Ovary (tissue), 9 donors: ENCODE results near the gene ATF1. TPM values are rescaled to one million over a fixed set of nuclear protein-coding genes. Genes with fewer than 3 reads are reported as not detected.

Source experiments
- DNase-seq, 5 donors: peaks; one replicate each; pipeline ENCODE4 v3.0.0-alpha.2; 2019 to 2020
- H3K27ac ChIP-seq, 2 donors: fragments of 200-600 bp; one replicate each; pipeline versions ENCODE4 v1.5.1 to v1.8.0; 2019 to 2022
- H3K27me3 ChIP-seq: fragments of 200-600 bp; one replicate; pipeline ENCODE4 v1.8.0; 2022
- H3K36me3 ChIP-seq: fragments of 200-600 bp; sonication (generic); one replicate; pipeline ENCODE4 v1.5.1; 2019
- H3K4me1 ChIP-seq: one replicate; pipeline ENCODE4 v1.8.1; 2013; ENCODE audit warnings: mild to moderate bottlenecking, moderate library complexity; ENCODE audit not compliant: insufficient read depth
- H3K4me3 ChIP-seq: fragments of 200-600 bp; sonication (generic); one replicate; pipeline ENCODE4 v1.5.1; 2017
- H3K9me3 ChIP-seq, 2 donors: fragments of 200-600 bp in 1 of 2; sonication (generic) in 1 of 2; one replicate each; pipeline versions ENCODE4 v1.5.1 to v1.8.1; 2013 to 2019; ENCODE audit warnings: mild to moderate bottlenecking in 1 of 2, moderate library complexity in 1 of 2
- EP300 ChIP-seq: sonication (generic); formaldehyde crosslinking; IDR thresholded peaks from one replicate; pipeline ENCODE4 v1.6.1; 2017; ENCODE audit warnings: antibody characterized with exemption
- POLR2A ChIP-seq: fragments of 450-650 bp; IDR thresholded peaks from one replicate; pipeline ENCODE4 v1.6.1; 2017; ENCODE audit warnings: antibody characterized with exemption, mild to moderate bottlenecking, moderate library complexity
- WGBS, 3 donors: extraction: QIAGEN DNeasy Blood & Tissue Kit in 1 of 3; methylation state at CpG; one replicate each; pipeline versions ENCODE4 v1.1.5 to v1.1.7; 2013 to 2017; 5-methylcytosine and 5-hydroxymethylcytosine counted together
- intact Hi-C, 4 donors: fragments of 100-400 bp; cut with DNase I; formaldehyde crosslinking; loops; one replicate each; pipeline versions ENCODE4 v1.11.0 to v1.15.1; 2022 to 2023
- polyA plus RNA-seq, 2 donors: library from polyadenylated mRNA; stranded (reverse); fragments of 200-250 nt in 1 of 2; fragments of 350-450 nt in 1 of 2; fragmentation: Illumina TruSeq in 1 of 2; extraction: RNeasy Lipid Tissue Mini Kit (QIAGEN cat#74804) in 1 of 2; gene quantifications; one replicate each; pipeline ENCODE4 v1.2.3, GENCODE V29; 2013 to 2014
- total RNA-seq, 7 donors: library from RNA; depleted of rRNA in 2 of 7; stranded (reverse); fragments of >200 nt in 2 of 7; fragmentation: NEBNext Ultra II Directional in 3 of 7; extraction: Animal tissue kit (Norgen Biotek cat#: 25700) in 3 of 7; gene quantifications; one replicate each; pipeline versions ENCODE4 v1.1.0 to v1.2.4, GENCODE V29; 2016 to 2023
- TF ChIP-seq, protein P1 (sequence below), 3 donors: fragments of 450-650 bp in 2 of 3; fragments of 200-600 bp in 1 of 3; IDR thresholded peaks; one replicate each; pipeline versions ENCODE4 v1.5.1 to v1.8.0; 2016 to 2022; ENCODE audit warnings: antibody characterized with exemption in 3 of 3, mild to moderate bottlenecking in 1 of 3
- donor health status: DM: no; HTN: no; CAD: no; lungs with moderate emphysema.
- donor health status: DM: no; HTN: no; CAD: no.
- donor health status: Bipolar disorder and iron deficiency.
- donor health status: DM: yes; HTN: yes; CAD: no.
- donor health status: DM: no; HTN: no; CAD: no.
- donor health status: DM: yes; HTN: yes; CAD: no.

The ATF1 gene
- total and polyA plus RNA-seq, 9 donors: 17.9 to 55.6 (median 41.3) TPM

DNA sequence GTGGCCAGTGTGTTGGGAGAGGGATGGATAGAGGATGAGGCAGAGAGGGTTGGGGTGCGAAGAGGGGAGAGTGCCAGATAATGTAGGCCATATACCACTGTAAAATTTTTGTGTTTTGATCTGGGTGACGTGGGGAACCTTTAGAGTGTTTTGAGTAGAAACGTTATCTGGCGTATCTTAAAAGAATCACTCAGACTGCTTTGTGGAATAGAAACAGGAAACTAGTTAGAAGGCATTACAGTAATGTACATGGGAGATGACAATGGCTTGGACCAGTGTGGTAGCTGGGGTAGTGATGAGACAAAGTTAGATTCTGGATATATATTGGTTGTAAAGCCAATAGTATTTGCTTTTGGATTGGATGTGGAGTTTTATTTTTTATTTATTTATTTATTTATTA lies 20.6 kb downstream of the ATF1 start:
- Histone ChIP-seq H3K4me1 (no peaks in the 10 kb centered on the region), H3K27me3 (no peaks in the 10 kb centered on the region), H3K36me3 (no peaks in the 10 kb centered on the region), H3K4me3 (no peak overlapping the region), H3K9me3 (peaks cover 0 to 4% of the 10 kb centered on the region in 2 donors), H3K27ac (no peak overlapping the region)
- DNase-seq: no peak
- no peak for TF ChIP-seq POLR2A
- TF ChIP-seq, protein P1, sequence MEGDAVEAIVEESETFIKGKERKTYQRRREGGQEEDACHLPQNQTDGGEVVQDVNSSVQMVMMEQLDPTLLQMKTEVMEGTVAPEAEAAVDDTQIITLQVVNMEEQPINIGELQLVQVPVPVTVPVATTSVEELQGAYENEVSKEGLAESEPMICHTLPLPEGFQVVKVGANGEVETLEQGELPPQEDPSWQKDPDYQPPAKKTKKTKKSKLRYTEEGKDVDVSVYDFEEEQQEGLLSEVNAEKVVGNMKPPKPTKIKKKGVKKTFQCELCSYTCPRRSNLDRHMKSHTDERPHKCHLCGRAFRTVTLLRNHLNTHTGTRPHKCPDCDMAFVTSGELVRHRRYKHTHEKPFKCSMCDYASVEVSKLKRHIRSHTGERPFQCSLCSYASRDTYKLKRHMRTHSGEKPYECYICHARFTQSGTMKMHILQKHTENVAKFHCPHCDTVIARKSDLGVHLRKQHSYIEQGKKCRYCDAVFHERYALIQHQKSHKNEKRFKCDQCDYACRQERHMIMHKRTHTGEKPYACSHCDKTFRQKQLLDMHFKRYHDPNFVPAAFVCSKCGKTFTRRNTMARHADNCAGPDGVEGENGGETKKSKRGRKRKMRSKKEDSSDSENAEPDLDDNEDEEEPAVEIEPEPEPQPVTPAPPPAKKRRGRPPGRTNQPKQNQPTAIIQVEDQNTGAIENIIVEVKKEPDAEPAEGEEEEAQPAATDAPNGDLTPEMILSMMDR (IDR thresholded peaks at IDR 0.05): no peak
- TF ChIP-seq EP300: no peak
- 94 to 95% (median 94%) methylated on average over 4 of the region's 4 CpGs for WGBS, 3 donors
- intact Hi-C loops: no loop called here

DNA sequence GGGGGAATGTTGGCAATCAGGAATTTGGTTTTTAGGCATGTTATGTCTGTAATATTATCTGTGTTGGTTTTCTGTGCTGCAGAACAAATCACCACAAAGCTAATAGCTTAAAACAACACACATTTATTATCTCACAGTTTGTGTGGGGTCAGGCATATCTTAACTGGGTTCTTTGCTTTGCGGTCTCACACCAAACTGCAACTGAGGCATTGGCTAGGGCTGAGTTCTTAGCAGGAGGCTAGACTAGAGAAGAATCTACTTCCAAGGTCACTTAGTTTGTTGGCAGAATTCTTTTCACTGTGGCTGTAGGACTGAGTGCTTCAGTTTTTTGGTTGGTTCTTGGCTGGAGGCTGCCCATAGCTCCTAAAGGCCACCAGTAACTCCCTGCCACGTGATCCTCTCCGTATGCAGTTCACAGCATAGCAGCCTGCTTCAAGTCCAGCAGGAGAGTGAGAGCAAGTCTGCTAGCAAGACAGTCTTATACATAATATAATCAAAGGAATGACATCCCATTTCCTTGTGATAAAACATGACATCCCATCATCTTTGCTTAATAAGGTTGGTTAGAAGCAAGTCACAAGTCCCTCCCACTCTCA lies 21.6 kb downstream of the ATF1 start:
- Histone ChIP-seq H3K36me3 (no peaks in the 10 kb centered on the region), H3K27me3 (no peaks in the 10 kb centered on the region), H3K4me3 (no peak overlapping the region), H3K4me1 (no peaks in the 10 kb centered on the region), H3K9me3 (peaks cover 0 to 4% of the 10 kb centered on the region in 2 donors), H3K27ac (no peak overlapping the region)
- intact Hi-C loops: no loop called here
- DNase-seq: no peak
- WGBS, 3 donors: 77 to 84% (median 83%) methylated on average over 3 of the region's 3 CpGs
- TF ChIP-seq, protein P1 (IDR thresholded peaks at IDR 0.05): no peak
- TF ChIP-seq EP300: no peak
- no peak for TF ChIP-seq POLR2A

DNA sequence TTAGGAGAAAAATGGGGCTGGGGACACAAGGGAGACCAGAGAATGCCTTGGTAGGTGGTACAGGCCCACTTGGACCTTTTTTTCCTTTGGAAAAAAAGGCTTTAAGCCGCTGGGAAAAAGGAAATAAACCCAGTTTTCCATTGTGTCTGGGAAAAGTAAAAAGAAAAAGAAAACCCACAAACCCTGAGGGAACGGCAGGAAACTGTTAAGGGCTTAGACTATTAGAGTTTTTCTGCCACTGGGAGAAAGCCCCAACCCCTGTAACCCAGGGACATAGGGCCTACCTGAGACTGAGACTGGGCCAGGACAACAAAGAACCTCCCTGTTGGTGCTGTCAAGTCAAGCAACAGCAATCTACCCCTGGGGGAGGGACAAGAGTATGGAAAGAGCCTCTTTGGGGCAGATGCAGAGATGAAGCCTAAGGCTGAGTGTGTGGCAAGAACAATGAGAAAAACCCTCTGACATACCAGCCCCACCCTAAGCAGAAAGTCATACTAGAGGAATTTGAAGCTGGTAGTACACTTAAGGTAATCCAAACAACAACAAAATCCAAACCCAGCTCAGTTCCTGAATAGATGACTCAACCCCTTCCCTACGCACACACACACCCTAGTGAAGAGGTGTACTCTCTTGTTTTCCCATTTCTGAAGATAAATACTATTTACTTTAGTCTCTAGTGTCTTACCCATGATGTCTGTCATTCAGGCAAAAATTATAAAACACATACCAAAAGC lies 22.8 kb downstream of the ATF1 start:
- H3K9me3 ChIP-seq: peaks cover 0 to 4% of the 10 kb centered on the region in 2 donors
- WGBS, 3 donors: 78 to 87% (median 86%) methylated on average over 3 of the region's 3 CpGs
- no peaks in the 10 kb centered on the region for H3K4me1 ChIP-seq
- H3K27ac ChIP-seq: no peak overlapping the region
- intact Hi-C loops: no loop called here
- H3K27me3 ChIP-seq: no peaks in the 10 kb centered on the region
- TF ChIP-seq POLR2A: no peak
- no peak for TF ChIP-seq EP300
- TF ChIP-seq, protein P1 (IDR thresholded peaks at IDR 0.05): no peak
- no peaks in the 10 kb centered on the region for H3K36me3 ChIP-seq
- DNase-seq: no peak
- no peak overlapping the region for H3K4me3 ChIP-seq

DNA sequence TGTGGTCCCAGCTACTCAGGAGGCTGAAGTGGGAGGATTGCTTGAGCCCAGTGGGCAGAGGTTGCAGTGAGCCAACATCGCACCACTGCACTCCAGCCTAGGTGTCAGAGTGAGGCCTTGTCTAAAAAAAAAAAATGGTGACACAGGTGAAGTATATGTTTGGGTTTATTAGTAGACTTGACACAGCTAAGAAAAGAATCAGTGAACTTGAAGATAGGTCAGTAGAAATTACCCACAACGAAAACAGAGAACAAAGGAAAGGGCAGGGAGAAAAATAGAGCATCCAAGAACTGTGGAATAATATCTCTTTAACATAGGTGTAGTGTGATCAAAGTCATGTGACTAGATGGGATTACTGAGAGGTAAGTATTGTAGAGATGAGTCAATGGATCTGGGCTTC lies 23.7 kb downstream of the ATF1 start:
- Histone ChIP-seq H3K27ac (no peak overlapping the region), H3K4me1 (no peaks in the 10 kb centered on the region), H3K27me3 (no peaks in the 10 kb centered on the region), H3K36me3 (no peaks in the 10 kb centered on the region), H3K4me3 (no peak overlapping the region), H3K9me3 (peaks cover 0 to 4% of the 10 kb centered on the region in 2 donors)
- TF ChIP-seq EP300: no peak
- TF ChIP-seq, protein P1 (IDR thresholded peaks at IDR 0.05): no peak
- TF ChIP-seq POLR2A: no peak
- 91 to 97% (median 96%) methylated on average over 2 of the region's 2 CpGs for WGBS, 3 donors
- DNase-seq: no peak
- intact Hi-C loops: no loop called here
